Naive thymus-derived CD4-positive, alpha-beta T cell (primary cell): ENCODE data around the gene KANK3. TPM values are rescaled to one million over a fixed set of nuclear protein-coding genes. Genes with fewer than 3 reads are reported as not detected.

Source experiments
- ATAC-seq: fragments of 150-1000 bp; cut with Tn5 transposase; 2 replicates; pipeline ENCODE4 v1.10.0; 2021; ENCODE audit warnings: mild to moderate bottlenecking, moderate library complexity
- CTCF ChIA-PET: fragments of 350-600 bp; sonication (Branson Sonifier 250); formaldehyde crosslinking; loops from one replicate; lab custom pipeline; 2021; ENCODE audit warnings: antibody characterized with exemption; lab: Charles Lee
- POLR2A ChIA-PET: fragments of 350-600 bp; sonication (Branson Sonifier 250); formaldehyde crosslinking; loops from one replicate; lab custom pipeline; 2021; ENCODE audit warnings: antibody characterized with exemption, inconsistent platforms; lab: Charles Lee
- DNase-seq, 9 donors: peaks; one replicate each; pipeline versions ENCODE4 v3.0.0 to v3.0.0-alpha.2; 2020 to 2022; ENCODE audit warnings: mixed read lengths in 1 of 9
- H3K27ac ChIP-seq: one replicate; pipeline ENCODE4 v1.7.0; 2013; ENCODE audit warnings: mild to moderate bottlenecking, low read depth, low read length, moderate library complexity
- H3K27me3 ChIP-seq, 2 donors: one replicate each; pipeline ENCODE4 v1.7.0; 2013; ENCODE audit warnings: low read length in 2 of 2, mild to moderate bottlenecking in 2 of 2, moderate library complexity in 2 of 2; ENCODE audit not compliant: control insufficient read depth in 2 of 2, insufficient read depth in 2 of 2
- H3K36me3 ChIP-seq, 3 experiments: 1 replicate in 2 of 3; 2 replicates in 1 of 3; pipeline ENCODE4 v1.7.0; 2013; ENCODE audit warnings: low read length in 3 of 3, mild to moderate bottlenecking in 3 of 3, moderate library complexity in 1 of 3; ENCODE audit not compliant: insufficient read depth in 3 of 3, control insufficient read depth in 2 of 3
- H3K4me1 ChIP-seq, 2 donors: one replicate each; pipeline ENCODE4 v1.7.0; 2013; ENCODE audit warnings: low read length in 2 of 2, mild to moderate bottlenecking in 2 of 2, moderate library complexity in 1 of 2; ENCODE audit not compliant: control insufficient read depth in 2 of 2, insufficient read depth in 2 of 2
- H3K4me3 ChIP-seq: 2 replicates; pipeline ENCODE4 v1.7.0; 2013; ENCODE audit warnings: mild to moderate bottlenecking, low read length
- H3K9me3 ChIP-seq, 3 experiments: 1 replicate in 2 of 3; 2 replicates in 1 of 3; pipeline ENCODE4 v1.7.0; 2013; ENCODE audit warnings: low read length in 3 of 3; ENCODE audit not compliant: control insufficient read depth in 2 of 3
- H3K27ac Mint-ChIP-seq, 9 donors: one replicate each; pipeline ENCODE4 v1.8.0; 2020 to 2022; ENCODE audit warnings: mixed read lengths in 9 of 9, mild to moderate bottlenecking in 8 of 9, moderate library complexity in 5 of 9, inconsistent platforms in 2 of 9
- H3K27me3 Mint-ChIP-seq, 5 donors: one replicate each; pipeline ENCODE4 v1.8.0; 2021 to 2022; ENCODE audit warnings: mixed read lengths in 5 of 5, mild to moderate bottlenecking in 1 of 5
- H3K36me3 Mint-ChIP-seq, 5 donors: one replicate each; pipeline ENCODE4 v1.8.0; 2020 to 2022; ENCODE audit warnings: mixed read lengths in 5 of 5, mild to moderate bottlenecking in 3 of 5, inconsistent platforms in 1 of 5
- H3K4me1 Mint-ChIP-seq, 7 donors: one replicate each; pipeline ENCODE4 v1.8.0; 2020 to 2022; ENCODE audit warnings: mixed read lengths in 7 of 7, mild to moderate bottlenecking in 3 of 7, inconsistent platforms in 1 of 7
- H3K4me3 Mint-ChIP-seq, 10 donors: one replicate each; pipeline ENCODE4 v1.8.0; 2020 to 2022; ENCODE audit warnings: mild to moderate bottlenecking in 10 of 10, mixed read lengths in 10 of 10, moderate library complexity in 6 of 10, inconsistent platforms in 2 of 10
- H3K9me3 Mint-ChIP-seq, 11 donors: one replicate each; pipeline ENCODE4 v1.8.0; 2020 to 2022; ENCODE audit warnings: mixed read lengths in 11 of 11, mild to moderate bottlenecking in 4 of 11, inconsistent platforms in 1 of 11, moderate library complexity in 1 of 11
- intact Hi-C, 2 donors: fragments of 100-400 bp; cut with micrococcal nuclease; formaldehyde crosslinking; loops; one replicate each; pipeline ENCODE4 v1.15.1; 2023
- polyA plus RNA-seq, 2 donors: library from polyadenylated mRNA; unstranded; fragments of 300-500 nt; fragmentation: Illumina TruSeq; gene quantifications; one replicate each; pipeline ENCODE4 v1.2.3, GENCODE V29; 2021
- total RNA-seq, 6 experiments: library from RNA in 5 of 6; stranded (reverse) in 5 of 6; gene quantifications; 1 replicate in 5 of 6; 2 replicates in 1 of 6; pipeline ENCODE4 v1.2.3 and lab custom pipeline; 2021 to 2026

KANK3 gene
- total and polyA plus RNA-seq, 7 experiments from 2014 or later = 0.52 to 4.4 (median 1.7) TPM

- Histone ChIP-seq H3K4me3 (peak within 1 kb of the TSS; percentile 13), H3K36me3 (no peaks in the 10 kb centered on the region), H3K4me1 (no peaks in the 10 kb centered on the region), H3K9me3 (no peaks in the 10 kb centered on the region), H3K27me3 (peaks cover 0 to 4% of the 10 kb centered on the region in 2 donors), H3K27ac (no peak within 1 kb of the TSS)
- Mint-ChIP-seq H3K27ac (peak within 1 kb of the TSS in 7 of 9 donors; percentile 48 to 88 (median 57)), H3K4me3 (peak within 1 kb of the TSS; percentile 44 to 94 (median 87)), H3K4me1 (peaks cover 7 to 21% (median 13%) of the 10 kb centered on the region in 7 donors), H3K36me3 (peaks cover 0 to 6% (median 2%) of the 10 kb centered on the region in 5 donors), H3K27me3 (peaks cover 33 to 48% (median 38%) of the 10 kb centered on the region in 5 donors), H3K9me3 (no peaks in the 10 kb centered on the region)
- peak; percentile 82 for ATAC-seq
- ChIA-PET CTCF (interaction anchor here (0.7 to 1.6 kb wide), 2 partner anchors 10 to 84 kb away, joined by 4 read pairs; no protein-coding TSS in a partner anchor), POLR2A (no interaction called here)
- intact Hi-C loops = loop anchor here (1.0 kb wide), 2 partner anchors 10 to 26 kb away; partner anchors contain the start of gene RAB11B (in 1 of the 2)
- peak in 7 of 9 donors; percentile 11 to 79 (median 28) for DNase-seq
These were observed 21.0 kb upstream of the KANK3 start, which contains the start of gene ANGPTL4 for GRCh38 chr19:8363803-8364771. TSS of gene ANGPTL4 (plus strand) at chr19:8364155. CDS start at chr19:8364322, 167 bp downstream.

GRCh38 chr19:8361921-8362793, 19.1 kb upstream of the KANK3 start:
- H3K4me1 Mint-ChIP-seq = peaks cover 7 to 17% (median 10%) of the 10 kb centered on the region in 7 donors
- H3K27ac Mint-ChIP-seq = no peak overlapping the region

GRCh38 chr19:8360196-8360595, 17.1 kb upstream of the KANK3 start:
- Mint-ChIP-seq H3K36me3 (no peaks in the 10 kb centered on the region), H3K4me3 (no peak overlapping the region), H3K27ac (no peak overlapping the region), H3K9me3 (peaks cover 0 to 3% (median 0%) of the 10 kb centered on the region in 11 donors), H3K27me3 (peaks cover 4 to 25% (median 14%) of the 10 kb centered on the region in 5 donors), H3K4me1 (peaks cover 7 to 23% (median 10%) of the 10 kb centered on the region in 7 donors)
- H3K4me1 ChIP-seq = no peaks in the 10 kb centered on the region
- DNase-seq (no peak), ATAC-seq (no peak)
- intact Hi-C loops = no loop called here
- no peaks in the 10 kb centered on the region for H3K36me3 ChIP-seq
- POLR2A ChIA-PET = no interaction called here
- H3K27me3 ChIP-seq = peaks cover 0 to 4% of the 10 kb centered on the region in 2 donors
- H3K27ac ChIP-seq = no peak overlapping the region
- CTCF ChIA-PET = no interaction called here
- H3K9me3 ChIP-seq = no peaks in the 10 kb centered on the region
- no peak overlapping the region for H3K4me3 ChIP-seq

More at GRCh38 chr19:8361921-8362793, 19.1 kb upstream of the KANK3 start:
- H3K27me3 ChIP-seq = peaks cover 0 to 4% of the 10 kb centered on the region in 2 donors
- no peaks in the 10 kb centered on the region for H3K4me1 ChIP-seq
- ChIA-PET POLR2A (interaction anchor here (0.7 to 1.0 kb wide), 3 partner anchors 8 to 76 kb away, joined by 3 to 4 read pairs (median 3); no protein-coding TSS in a partner anchor), CTCF (interaction anchor here (1.6 kb wide), 1 partner anchor 8 kb away, joined by 4 read pairs; no protein-coding TSS in a partner anchor)
- no peaks in the 10 kb centered on the region for H3K36me3 ChIP-seq
- Mint-ChIP-seq H3K36me3 (peaks cover 0 to 2% (median 0%) of the 10 kb centered on the region in 5 donors), H3K27me3 (peaks cover 15 to 35% (median 30%) of the 10 kb centered on the region in 5 donors), H3K9me3 (no peaks in the 10 kb centered on the region), H3K4me3 (peak overlapping the region in 4 of 10 donors; percentile 25 to 45 (median 39))
- no peaks in the 10 kb centered on the region for H3K9me3 ChIP-seq
- H3K4me3 ChIP-seq = no peak overlapping the region
- peak; percentile 55 for ATAC-seq
- intact Hi-C loops = no loop called here
- H3K27ac ChIP-seq = no peak overlapping the region
- DNase-seq = no peak

- Histone ChIP-seq H3K9me3 (no peaks in the 10 kb centered on the region), H3K4me1 (no peaks in the 10 kb centered on the region), H3K36me3 (no peaks in the 10 kb centered on the region), H3K4me3 (no peak overlapping the region), H3K27ac (no peak overlapping the region), H3K27me3 (peaks cover 0 to 4% of the 10 kb centered on the region in 2 donors)
- Mint-ChIP-seq H3K4me3 (no peak overlapping the region), H3K9me3 (peaks cover 0 to 3% (median 0%) of the 10 kb centered on the region in 11 donors), H3K27ac (no peak overlapping the region), H3K36me3 (no peaks in the 10 kb centered on the region), H3K4me1 (peaks cover 7 to 23% (median 10%) of the 10 kb centered on the region in 7 donors), H3K27me3 (peaks cover 4 to 26% (median 12%) of the 10 kb centered on the region in 5 donors)
- DNase-seq (no peak), ATAC-seq (no peak)
- POLR2A ChIA-PET = interaction anchor here (0.8 kb wide), 1 partner anchor 18 kb away, joined by 3 read pairs; no protein-coding TSS in a partner anchor
- intact Hi-C loops = loop anchor here in 1 of 2 donors (10.0 kb wide), 1 partner anchor 126 kb away; no protein-coding TSS in a partner anchor
- CTCF ChIA-PET = interaction anchor here (0.7 kb wide), 2 partner anchors 266 to 286 kb away, joined by 3 to 4 read pairs; no protein-coding TSS in a partner anchor
These were observed 15.9 kb upstream of the KANK3 start for GRCh38 chr19:8358948-8359347.

- no peak for ATAC-seq
- POLR2A ChIA-PET = interaction anchor here (0.6 kb wide), 1 partner anchor 21 kb away, joined by 4 read pairs; no protein-coding TSS in a partner anchor
- no peak overlapping the region for H3K27ac ChIP-seq
- DNase-seq = no peak
- H3K9me3 ChIP-seq = no peaks in the 10 kb centered on the region
- no peaks in the 10 kb centered on the region for H3K36me3 Mint-ChIP-seq
- H3K27me3 ChIP-seq = no peaks in the 10 kb centered on the region
- CTCF ChIA-PET = interaction anchor here (0.7 kb wide), 1 partner anchor 50 kb away, joined by 3 read pairs; no protein-coding TSS in a partner anchor
- peaks cover 4 to 18% (median 7%) of the 10 kb centered on the region in 5 donors for H3K27me3 Mint-ChIP-seq
- H3K4me1 Mint-ChIP-seq = peaks cover 0 to 18% (median 4%) of the 10 kb centered on the region in 7 donors
- H3K27ac Mint-ChIP-seq = no peak overlapping the region
- no peak overlapping the region for H3K4me3 Mint-ChIP-seq
- H3K4me1 ChIP-seq = no peaks in the 10 kb centered on the region
- peaks cover 0 to 3% (median 0%) of the 10 kb centered on the region in 11 donors for H3K9me3 Mint-ChIP-seq
- no peak overlapping the region for H3K4me3 ChIP-seq
- intact Hi-C loops = loop anchor here in 1 of 2 donors (10.0 kb wide), 1 partner anchor 128 kb away; no protein-coding TSS in a partner anchor
- no peaks in the 10 kb centered on the region for H3K36me3 ChIP-seq
These were observed 14.0 kb upstream of the KANK3 start for GRCh38 chr19:8357007-8357521.
